ENCODE data around the gene REXO1. TPM values are rescaled to one million over a fixed set of nuclear protein-coding genes. Genes with fewer than 3 reads are reported as not detected.

The REXO1 gene
- total and polyA plus RNA-seq, 2 of the 8 experiments (the other 6 are each of a cell fraction or from before 2014, with no cell fraction given): 42.4 to 44.3 TPM

DNA sequence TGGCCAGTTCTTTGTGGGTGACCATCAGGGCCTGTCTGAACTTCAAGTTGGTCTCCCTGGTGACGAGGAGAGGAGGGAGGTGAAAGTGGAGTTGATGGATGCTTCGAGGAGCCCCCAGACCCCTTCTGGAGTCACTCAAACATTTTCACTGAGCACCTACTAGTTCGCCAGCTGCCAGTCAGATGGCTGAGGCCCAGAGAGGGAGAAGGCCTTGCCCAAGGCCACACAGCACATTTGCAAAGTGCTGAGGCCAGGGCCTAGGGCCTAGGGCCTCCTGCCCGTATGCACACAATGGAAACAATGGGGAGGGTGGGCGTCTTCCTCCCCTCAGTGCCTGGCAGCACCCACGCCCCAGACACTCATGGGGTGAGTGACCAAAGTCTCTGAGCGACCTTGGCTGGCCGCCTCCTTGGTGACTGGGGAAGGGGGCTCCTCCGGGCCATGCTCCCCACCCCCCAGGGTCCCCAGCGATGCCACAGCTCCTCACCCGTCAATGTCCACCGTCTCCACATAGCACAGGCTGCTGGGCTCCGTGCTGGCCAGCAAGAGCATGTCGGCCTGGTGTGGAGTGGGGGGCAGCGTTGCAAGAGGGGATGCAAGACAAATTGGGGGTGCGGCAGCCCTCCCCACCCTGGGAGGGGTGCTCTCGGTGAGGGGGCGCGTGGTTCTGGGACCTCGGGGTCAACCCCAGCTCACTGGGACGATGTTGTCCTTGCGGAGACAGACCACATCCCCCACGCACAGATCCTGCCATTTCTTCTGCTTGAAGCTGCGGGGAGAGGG is 42.7 kb downstream of the REXO1 start:
- H3K79me1 ChIP-seq (ENCODE audit: low read depth, low read length): no peaks in the 10 kb centered on the region
- no peaks in the 10 kb centered on the region for H3K79me2 ChIP-seq (ENCODE audit: control insufficient read depth in 1 of 2, insufficient read depth in 2 of 2, low read length in 2 of 2)
- no peak overlapping the region for H2BK20ac ChIP-seq (ENCODE audit: low read length)
- H4K20me1 ChIP-seq (replicated peaks in 1 of 2; ENCODE audit: control insufficient read depth in 1 of 2, insufficient read depth in 2 of 2, low read length in 2 of 2): no peaks in the 10 kb centered on the region
- no peak overlapping the region; the same call in 1 of the 2 replicates for H4K8ac ChIP-seq (ENCODE audit: extremely low read depth, insufficient read depth, low read length)
- H2AFZ ChIP-seq (ENCODE audit: low read length): no peak overlapping the region
- H2BK5ac ChIP-seq (ENCODE audit: low read depth, low read length): no peak overlapping the region
- H3K4me2 ChIP-seq (ENCODE audit: insufficient read depth in 1 of 2, low read depth in 2 of 2, low read length in 2 of 2): no peak overlapping the region
- H4K5ac ChIP-seq (ENCODE audit: insufficient read length, low read depth, low read length): no peak overlapping the region
- H2BK15ac ChIP-seq (ENCODE audit: low read length): no peak overlapping the region
- FAIRE-seq: no peak
- no peak overlapping the region for H3K14ac ChIP-seq (ENCODE audit: insufficient read length)
- ChIA-PET CTCF (ENCODE audit: partially characterized antibody) (interaction anchor here (0.6 to 3.9 kb wide), 6 partner anchors 20 to 582 kb away, joined by 3 to 19 read pairs (median 6); no protein-coding TSS in a partner anchor), POLR2A (ENCODE audit: partially characterized antibody) (interaction anchor here (1.6 kb wide), 1 partner anchor 21 kb away, joined by 3 read pairs; no protein-coding TSS in a partner anchor)
- no peaks in the 10 kb centered on the region for H3K9me3 ChIP-seq (ENCODE audit: insufficient read depth in 2 of 2, low read depth in 1 of 2, low read length in 1 of 2)
- H3K18ac ChIP-seq (ENCODE audit: extremely low read depth, low read length): no peak overlapping the region
- H2BK120ac ChIP-seq (replicated peaks; ENCODE audit: low read depth, low read length): no peak overlapping the region
- H2AK5ac ChIP-seq (ENCODE audit: low read depth, low read length): no peak overlapping the region
- no peak overlapping the region for H4K91ac ChIP-seq (replicated peaks; ENCODE audit: insufficient read length, low read length)
- no peaks in the 10 kb centered on the region for H3K4me1 ChIP-seq (replicated peaks in 1 of 4; ENCODE audit: control insufficient read depth in 3 of 4, insufficient read depth in 4 of 4, low read length in 3 of 4)
- H3K56ac ChIP-seq (replicated peaks; ENCODE audit: insufficient read length, low read depth, low read length): no peak overlapping the region
- no peak overlapping the region for H3K9ac ChIP-seq (replicated peaks in 1 of 4; ENCODE audit: extremely low read depth in 1 of 4, low read depth in 3 of 4, low read length in 3 of 4)
- no peak overlapping the region for H3K23ac ChIP-seq (ENCODE audit: insufficient read length)
- WGBS, 2 experiments (ENCODE audit: extremely low coverage in 1 of 2, insufficient coverage in 1 of 2, insufficient read length in 1 of 2, insufficient replicate concordance in 2 of 2, low coverage in 1 of 2, low lambda C conversion rate in 2 of 2, missing lambda C conversion rate in 1 of 2): 93% methylated on average over 19 of the region's 24 CpGs; no CpG with 5 or more reads in 1 of the 2 experiments
- no peaks in the 10 kb centered on the region for H3K36me3 ChIP-seq (ENCODE audit: control insufficient read depth in 2 of 4, insufficient read depth in 4 of 4, low read length in 3 of 4)
- no peaks in the 10 kb centered on the region for H3K23me2 ChIP-seq (ENCODE audit: low read depth, low read length)
- H3K4ac ChIP-seq (replicated peaks; ENCODE audit: insufficient read length, low read depth, low read length): no peak overlapping the region
- no peak for DNase-seq (ENCODE audit: low read depth in 1 of 2, low spot score in 2 of 2)
- no peak overlapping the region for H3K4me3 ChIP-seq (ENCODE audit: extremely low read depth in 1 of 4, insufficient read depth in 2 of 4, low read depth in 3 of 4, low read length in 4 of 4)
- H2BK12ac ChIP-seq (ENCODE audit: low read depth, low read length): no peak overlapping the region
- no peak overlapping the region for H3K27ac ChIP-seq (ENCODE audit: low read depth, low read length)
- H3K27me3 ChIP-seq (replicated peaks in 1 of 4; ENCODE audit: control insufficient read depth in 3 of 4, extremely low read depth in 1 of 4, insufficient read depth in 3 of 4, low read length in 3 of 4): peaks cover 0 to 3% (median 0%) of the 10 kb centered on the region in 4 experiments; a peak in 1 of 7 replicates
- TF ChIP-seq POLR2AphosphoS5 (IDR thresholded peaks at IDR 0.05; ENCODE audit: low read depth, low read length) (no peak), YY1 (IDR thresholded peaks at IDR 0.05; ENCODE audit: low read depth, low read length) (no peak), RFX5 (IDR thresholded peaks at IDR 0.05; ENCODE audit: borderline replicate concordance, low read depth, low read length) (no peak), EP300 (IDR thresholded peaks at IDR 0.05; ENCODE audit: borderline replicate concordance in 1 of 2, low read depth in 2 of 2, low read length in 2 of 2) (no peak), BCL11A (IDR thresholded peaks at IDR 0.05; ENCODE audit: low read depth in 2 of 2, low read length in 2 of 2) (no peak), CEBPB (IDR thresholded peaks at IDR 0.05; ENCODE audit: low read depth, low read length) (no peak), JUN (IDR thresholded peaks at IDR 0.05; ENCODE audit: low read depth, low read length) (no peak), CBX8 (IDR thresholded peaks at IDR 0.05; ENCODE audit: borderline replicate concordance, low read depth, low read length) (no peak), BRCA1 (IDR thresholded peaks at IDR 0.05; ENCODE audit: low read depth, low read length) (no peak), SIRT6 (IDR thresholded peaks at IDR 0.05; ENCODE audit: low read length) (no peak), KDM4A (IDR thresholded peaks at IDR 0.05; ENCODE audit: low read depth, low read length, severe bottlenecking) (no peak), NANOG (IDR thresholded peaks at IDR 0.05; ENCODE audit: insufficient read depth, low read depth, low read length, poor library complexity, severe bottlenecking) (no peak), SP4 (IDR thresholded peaks at IDR 0.05; ENCODE audit: low read length) (no peak)

Measured in H1 (cell line).